GM19463 (cell line): ENCODE measurements around the gene CCDC91.
"Not testable (repeated sequence)": the region's sequence is repeated elsewhere in the genome, so short reads cannot be mapped to it uniquely, and the experiment has no call there.

ENCODE experiments used
- ATAC-seq: cut with Tn5 transposase; IDR thresholded peaks from one replicate; pipeline ENCODE4 v1.9.1; 2021; ENCODE audit warnings: mild to moderate bottlenecking, moderate library complexity; ENCODE audit not compliant: unreplicated experiment

Gene CCDC91

GRCh38 chr12:28178775-28179174, 11.5 kb upstream of the CCDC91 start:
- no peak for ATAC-seq

GRCh38 chr12:28180786-28181185, 9.5 kb upstream of the CCDC91 start:
- ATAC-seq, result no peak

GRCh38 chr12:28184375-28184774, 5.9 kb upstream of the CCDC91 start:
- ATAC-seq, result no peak

- no peak for ATAC-seq
Measured at GRCh38 chr12:28186500-28186899, 3.8 kb upstream of the CCDC91 start.

GRCh38 chr12:28189784-28190320, 404 bp upstream of the CCDC91 start:
- ATAC-seq, result no peak

GRCh38 chr12:28191051-28192048, 1.1 kb downstream of the CCDC91 start:
- ATAC-seq, result no peak

- ATAC-seq, result no peak
Measured at GRCh38 chr12:28192125-28192524, 1.9 kb downstream of the CCDC91 start.

GRCh38 chr12:28194621-28195020, 4.4 kb downstream of the CCDC91 start:
- ATAC-seq, result not testable (repeated sequence)

- not testable (repeated sequence) for ATAC-seq
Measured at GRCh38 chr12:28201136-28201535, 10.9 kb downstream of the CCDC91 start.

- no peak for ATAC-seq
Measured at GRCh38 chr12:28202374-28203130, 12.3 kb downstream of the CCDC91 start.

- ATAC-seq, result no peak
Measured at GRCh38 chr12:28209782-28210181, 19.5 kb downstream of the CCDC91 start.

- ATAC-seq, result no peak
Measured at GRCh38 chr12:28212182-28212581, 21.9 kb downstream of the CCDC91 start.

GRCh38 chr12:28215021-28215420, 24.8 kb downstream of the CCDC91 start:
- ATAC-seq, result no peak

- ATAC-seq, result no peak
Measured at GRCh38 chr12:28216016-28216415, 25.8 kb downstream of the CCDC91 start.

- no peak for ATAC-seq
Measured at GRCh38 chr12:28217805-28218204, 27.5 kb downstream of the CCDC91 start.

GRCh38 chr12:28218875-28219274, 28.6 kb downstream of the CCDC91 start:
- ATAC-seq, result no peak

GRCh38 chr12:28219827-28220226, 29.6 kb downstream of the CCDC91 start:
- no peak for ATAC-seq

- ATAC-seq, result no peak
Measured at GRCh38 chr12:28222081-28222700, 31.9 kb downstream of the CCDC91 start.

GRCh38 chr12:28223025-28223554, 32.8 kb downstream of the CCDC91 start:
- ATAC-seq, result peak; percentile 84

- no peak for ATAC-seq
Measured at GRCh38 chr12:28223858-28224257, 33.6 kb downstream of the CCDC91 start.

GRCh38 chr12:28226705-28227104, 36.4 kb downstream of the CCDC91 start:
- no peak for ATAC-seq
